ENCODE measurements around the gene PARP2.

DNA sequence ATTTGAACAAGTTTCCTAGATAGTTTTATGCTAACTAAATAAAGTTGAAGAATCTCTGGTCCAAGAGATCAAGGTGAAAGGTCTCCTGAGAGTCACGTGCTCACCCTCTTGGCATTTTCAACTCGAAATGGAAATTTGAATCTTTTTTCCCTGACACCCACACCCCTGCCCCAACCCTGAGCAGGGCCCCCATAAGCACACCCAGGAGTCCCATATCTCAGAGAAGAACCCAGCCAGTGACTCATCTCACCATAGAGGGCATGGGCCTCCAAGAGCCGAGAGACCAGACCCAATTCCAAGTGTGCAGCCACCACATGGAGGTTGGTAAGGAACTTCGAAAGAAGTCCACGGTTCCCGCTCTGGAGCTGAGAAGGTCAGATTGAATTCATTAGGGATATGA lies 37.2 kb downstream of the PARP2 start:
- TF ChIP-seq, protein P1, sequence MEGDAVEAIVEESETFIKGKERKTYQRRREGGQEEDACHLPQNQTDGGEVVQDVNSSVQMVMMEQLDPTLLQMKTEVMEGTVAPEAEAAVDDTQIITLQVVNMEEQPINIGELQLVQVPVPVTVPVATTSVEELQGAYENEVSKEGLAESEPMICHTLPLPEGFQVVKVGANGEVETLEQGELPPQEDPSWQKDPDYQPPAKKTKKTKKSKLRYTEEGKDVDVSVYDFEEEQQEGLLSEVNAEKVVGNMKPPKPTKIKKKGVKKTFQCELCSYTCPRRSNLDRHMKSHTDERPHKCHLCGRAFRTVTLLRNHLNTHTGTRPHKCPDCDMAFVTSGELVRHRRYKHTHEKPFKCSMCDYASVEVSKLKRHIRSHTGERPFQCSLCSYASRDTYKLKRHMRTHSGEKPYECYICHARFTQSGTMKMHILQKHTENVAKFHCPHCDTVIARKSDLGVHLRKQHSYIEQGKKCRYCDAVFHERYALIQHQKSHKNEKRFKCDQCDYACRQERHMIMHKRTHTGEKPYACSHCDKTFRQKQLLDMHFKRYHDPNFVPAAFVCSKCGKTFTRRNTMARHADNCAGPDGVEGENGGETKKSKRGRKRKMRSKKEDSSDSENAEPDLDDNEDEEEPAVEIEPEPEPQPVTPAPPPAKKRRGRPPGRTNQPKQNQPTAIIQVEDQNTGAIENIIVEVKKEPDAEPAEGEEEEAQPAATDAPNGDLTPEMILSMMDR (IDR thresholded peaks at IDR 0.05; ENCODE audit: extremely low read depth in 1 of 2, insufficient read depth in 1 of 2, low read depth in 1 of 2, low read length in 2 of 2) = no peak
- no peak for TF ChIP-seq POLR2AphosphoS5 (IDR thresholded peaks at IDR 0.05; ENCODE audit: insufficient read depth, low read depth, low read length)
- TF ChIP-seq POLR2A (IDR thresholded peaks at IDR 0.05; ENCODE audit: low read depth, low read length) = no peak
- no peak for TF ChIP-seq FOS (IDR thresholded peaks at IDR 0.05; ENCODE audit: borderline replicate concordance, insufficient read depth, low read length)
- TF ChIP-seq EZH2 (IDR thresholded peaks at IDR 0.05; ENCODE audit: borderline replicate concordance, low read depth, low read length, severe bottlenecking) = no peak
- TF ChIP-seq, protein P2, sequence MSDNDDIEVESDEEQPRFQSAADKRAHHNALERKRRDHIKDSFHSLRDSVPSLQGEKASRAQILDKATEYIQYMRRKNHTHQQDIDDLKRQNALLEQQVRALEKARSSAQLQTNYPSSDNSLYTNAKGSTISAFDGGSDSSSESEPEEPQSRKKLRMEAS (IDR thresholded peaks at IDR 0.05; ENCODE audit: insufficient read depth, insufficient read length) = no peak
- no peak for TF ChIP-seq JUN (IDR thresholded peaks at IDR 0.05; ENCODE audit: borderline replicate concordance, insufficient read depth, insufficient read length, low read depth)
- no peak for TF ChIP-seq MYC (IDR thresholded peaks at IDR 0.05; ENCODE audit: low read depth, low read length)
